ENCODE data around the gene TMEM147. TPM values are rescaled to one million over a fixed set of nuclear protein-coding genes. Genes with fewer than 3 reads are reported as not detected.

The TMEM147 gene
- total and polyA plus RNA-seq, 9 donors = 61.4 to 105 (median 72.5) TPM

- intact Hi-C loops (cut with DNase I) = no loop called here
- H3K9me3 ChIP-seq = no peaks in the 10 kb centered on the region
- no peaks in the 10 kb centered on the region for H3K36me3 ChIP-seq
- no peak overlapping the region for H3K4me3 ChIP-seq
- DNase-seq = no peak
- TF ChIP-seq EP300 (IDR thresholded peaks at IDR 0.05) (no peak), POLR2A (IDR thresholded peaks at IDR 0.05) (no peak), CTCF (IDR thresholded peaks at IDR 0.05) (no peak)
- H3K27ac ChIP-seq = no peak overlapping the region
- WGBS, 3 donors = 57 to 91% (median 87%) methylated on average over 1 of the region's 1 CpG
- no peaks in the 10 kb centered on the region for H3K4me1 ChIP-seq (ENCODE audit: insufficient read depth)
- no peaks in the 10 kb centered on the region for H3K27me3 ChIP-seq
Observed at GRCh38 chr19:35582760-35583159, 37.3 kb downstream of the TMEM147 start.

- TF ChIP-seq EP300 (IDR thresholded peaks at IDR 0.05) = no peak
- TF ChIP-seq CTCF (IDR thresholded peaks at IDR 0.05) = no peak
- no peak for TF ChIP-seq POLR2A (IDR thresholded peaks at IDR 0.05)
- WGBS, 3 donors = 23 to 37% (median 28%) methylated on average over 16 of the region's 16 CpGs
- H3K4me3 ChIP-seq = no peak within 1 kb of the TSS
- no peaks in the 10 kb centered on the region for H3K27me3 ChIP-seq
- H3K9me3 ChIP-seq = no peaks in the 10 kb centered on the region
- no peaks in the 10 kb centered on the region for H3K36me3 ChIP-seq
- no peak within 1 kb of the TSS for H3K27ac ChIP-seq
- intact Hi-C loops (cut with DNase I) = no loop called here
- no peak for DNase-seq
- H3K4me1 ChIP-seq (ENCODE audit: insufficient read depth) = no peaks in the 10 kb centered on the region
Observed at GRCh38 chr19:35585848-35586247, 40.4 kb downstream of the TMEM147 start, which contains the start of gene PMIS2. Gene PMIS2 (plus strand): TSS chr19:35586173. CDS start chr19:35586260, 87 bp downstream.

GRCh38 chr19:35587321-35587720 lies 41.9 kb downstream of the TMEM147 start:
- Histone ChIP-seq H3K27me3 (no peaks in the 10 kb centered on the region), H3K4me3 (no peak overlapping the region), H3K27ac (no peak overlapping the region), H3K36me3 (no peaks in the 10 kb centered on the region), H3K4me1 (ENCODE audit: insufficient read depth) (no peaks in the 10 kb centered on the region), H3K9me3 (no peaks in the 10 kb centered on the region)
- no peak for DNase-seq
- TF ChIP-seq CTCF (IDR thresholded peaks at IDR 0.05) (no peak), EP300 (IDR thresholded peaks at IDR 0.05) (no peak), POLR2A (IDR thresholded peaks at IDR 0.05) (no peak)
- intact Hi-C loops (cut with DNase I) = no loop called here
- WGBS, 3 donors = 31 to 44% (median 43%) methylated on average over 1 of the region's 1 CpG

GRCh38 chr19:35590875-35591274 lies 45.4 kb downstream of the TMEM147 start:
- intact Hi-C loops (cut with DNase I) = no loop called here
- DNase-seq = no peak
- TF ChIP-seq CTCF (IDR thresholded peaks at IDR 0.05) = no peak
- no peak for TF ChIP-seq EP300 (IDR thresholded peaks at IDR 0.05)
- WGBS, 3 donors = 77 to 82% (median 79%) methylated on average over 3 of the region's 3 CpGs
- no peaks in the 10 kb centered on the region for H3K4me1 ChIP-seq (ENCODE audit: insufficient read depth)
- no peaks in the 10 kb centered on the region for H3K27me3 ChIP-seq
- H3K9me3 ChIP-seq = no peaks in the 10 kb centered on the region
- H3K27ac ChIP-seq = no peak overlapping the region
- no peak overlapping the region for H3K4me3 ChIP-seq
- no peaks in the 10 kb centered on the region for H3K36me3 ChIP-seq
